SH-SY5Y (cell line): Measurements from ENCODE around the gene DAB2.

Source experiments
- GATA2 ChIP-seq: IDR thresholded peaks from 2 replicates; pipeline ENCODE4 v1.6.1; 2011; ENCODE audit warnings: mild to moderate bottlenecking, low read depth, low read length
- GATA3 ChIP-seq: IDR thresholded peaks from 2 replicates; pipeline ENCODE4 v1.6.1; 2011; ENCODE audit warnings: low read depth, mild to moderate bottlenecking, low read length, moderate library complexity

DNA sequence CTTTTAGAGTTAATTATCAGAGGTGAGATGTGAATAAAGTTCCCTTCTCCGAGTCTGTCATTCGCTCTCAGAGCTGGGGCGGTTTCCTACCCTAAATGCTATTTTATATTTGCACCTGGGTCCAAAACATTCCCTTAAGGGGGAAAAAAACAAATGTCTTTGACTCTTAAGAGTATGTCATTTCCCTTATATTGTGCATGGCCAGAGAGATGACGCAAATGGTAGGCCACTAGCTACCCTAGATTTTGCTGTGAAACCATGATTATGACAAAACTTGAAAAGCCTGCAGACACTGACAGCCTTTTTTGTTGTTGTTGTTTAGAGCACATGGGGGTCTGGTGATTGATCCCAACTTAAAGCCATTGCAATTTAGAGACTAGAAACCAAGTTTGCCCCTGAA, 12.8 kb downstream of the DAB2 start:
- TF ChIP-seq GATA2 (no peak), GATA3 (no peak)
